GM21447 (cell line): ENCODE results near the gene RPL26.
"Not testable (repeated sequence)": the region's sequence is repeated elsewhere in the genome, so short reads cannot be mapped to it uniquely, and the experiment has no call there.

Experiments
- ATAC-seq: cut with Tn5 transposase; IDR thresholded peaks from one replicate; pipeline ENCODE4 v1.9.1; 2021; ENCODE audit not compliant: unreplicated experiment

The RPL26 gene

DNA sequence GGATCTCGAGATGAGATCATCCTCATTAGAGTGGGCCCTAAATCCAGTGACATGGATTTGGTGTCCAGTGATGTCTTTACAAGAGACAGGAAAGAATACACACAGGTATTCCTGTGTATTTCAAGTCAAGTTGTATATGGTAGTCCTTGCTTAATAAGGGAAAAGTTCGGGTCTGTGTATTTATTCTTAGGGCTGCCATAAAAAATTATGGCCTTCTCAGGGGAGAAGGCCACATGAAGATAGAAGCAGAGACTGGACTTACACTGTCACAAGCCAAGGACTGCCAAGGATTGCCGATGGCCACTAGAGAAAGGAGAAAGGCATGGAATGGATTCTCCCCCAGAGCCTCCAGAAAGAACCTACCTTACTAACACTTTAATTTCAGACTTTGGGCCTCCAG is 14.8 kb downstream of the RPL26 start:
- no peak for ATAC-seq

DNA sequence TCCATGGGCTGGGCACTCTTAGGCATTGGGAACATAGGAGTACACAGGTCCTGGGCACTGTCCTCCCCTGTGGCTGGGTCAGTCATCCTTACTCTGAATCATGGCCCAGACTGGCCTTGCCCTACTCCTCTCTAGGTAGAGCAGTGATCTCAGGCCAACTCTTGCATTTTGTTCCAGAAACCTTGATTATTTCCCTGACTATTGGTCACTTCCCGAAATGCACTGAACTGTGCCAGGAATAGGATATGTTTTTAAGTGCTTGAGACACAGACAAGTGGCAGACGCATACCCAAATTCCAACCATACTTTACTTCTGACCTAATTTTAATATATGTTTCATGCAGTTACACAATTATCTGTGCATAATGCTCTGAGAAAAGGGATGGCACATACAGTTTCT is 16.8 kb downstream of the RPL26 start:
- ATAC-seq: no peak

DNA sequence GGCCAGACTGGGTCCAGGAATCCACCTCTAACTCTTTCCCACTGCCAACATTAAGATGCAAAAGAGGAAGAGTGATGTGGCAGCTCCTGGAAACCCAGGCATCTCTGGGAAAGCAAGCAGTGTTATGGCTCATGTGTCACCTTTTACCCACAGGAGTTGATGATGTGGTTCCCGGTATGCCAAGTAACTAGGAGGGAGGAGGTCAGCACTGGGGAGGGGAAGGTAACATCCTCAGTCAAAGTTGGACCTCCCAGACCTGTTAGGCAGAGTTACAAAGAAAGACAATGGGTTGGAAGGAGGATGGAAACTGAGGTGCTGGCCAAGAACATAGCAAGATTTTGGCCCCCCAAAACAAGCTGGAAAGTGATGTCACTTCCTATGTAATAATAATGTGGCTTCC is 17.9 kb downstream of the RPL26 start:
- ATAC-seq: no peak

DNA sequence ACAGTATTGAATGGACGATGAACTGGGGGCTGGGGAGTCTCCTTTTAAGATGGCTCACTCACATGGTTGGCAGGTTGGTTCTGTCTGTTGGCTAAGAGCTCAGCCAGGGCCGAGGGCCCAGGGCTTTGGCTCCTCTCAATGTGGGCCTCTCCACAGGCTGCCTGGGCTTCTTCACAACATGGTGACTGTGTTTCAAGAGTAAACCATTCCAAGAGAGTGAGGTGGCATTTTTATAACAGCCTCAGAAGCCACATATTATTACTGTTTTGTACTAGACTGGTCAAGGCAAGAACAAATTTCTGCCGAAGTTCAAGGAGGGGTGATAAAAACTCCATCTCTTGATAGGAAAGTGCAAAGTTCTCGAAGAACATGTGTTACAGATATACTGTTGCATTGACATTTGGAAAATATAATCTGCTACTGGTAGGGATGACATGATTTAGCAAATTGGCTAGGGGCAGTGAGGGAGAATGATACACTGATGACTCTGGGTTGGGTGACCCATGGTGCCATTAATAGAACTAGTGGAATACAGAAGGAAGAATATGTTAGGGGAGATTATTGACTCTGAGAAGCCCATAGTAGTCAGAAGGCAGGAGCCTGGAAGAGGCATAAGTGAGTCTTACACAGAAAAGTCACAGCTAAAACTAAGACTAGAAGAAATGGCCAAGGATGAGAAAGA is 20.2 kb downstream of the RPL26 start:
- ATAC-seq: no peak

DNA sequence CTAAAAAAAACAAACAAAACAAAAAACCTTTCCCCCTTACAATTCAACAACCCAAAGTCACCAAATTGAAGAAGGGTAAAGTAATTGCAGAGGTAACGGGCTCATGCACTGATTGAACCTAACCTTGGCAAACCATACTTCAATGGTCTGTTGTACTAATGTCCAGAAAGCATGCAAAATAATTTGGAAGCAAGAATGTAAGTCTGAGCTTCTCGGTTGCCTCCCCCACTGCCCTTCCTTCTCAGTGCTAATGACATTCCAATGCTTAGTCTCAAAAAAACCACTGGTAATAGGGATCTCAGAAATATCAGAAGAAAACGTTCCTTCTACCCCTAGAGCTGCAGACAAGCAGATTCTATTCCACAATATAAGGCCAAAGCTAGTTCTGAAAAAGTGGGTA is 22.2 kb downstream of the RPL26 start:
- no peak for ATAC-seq

DNA sequence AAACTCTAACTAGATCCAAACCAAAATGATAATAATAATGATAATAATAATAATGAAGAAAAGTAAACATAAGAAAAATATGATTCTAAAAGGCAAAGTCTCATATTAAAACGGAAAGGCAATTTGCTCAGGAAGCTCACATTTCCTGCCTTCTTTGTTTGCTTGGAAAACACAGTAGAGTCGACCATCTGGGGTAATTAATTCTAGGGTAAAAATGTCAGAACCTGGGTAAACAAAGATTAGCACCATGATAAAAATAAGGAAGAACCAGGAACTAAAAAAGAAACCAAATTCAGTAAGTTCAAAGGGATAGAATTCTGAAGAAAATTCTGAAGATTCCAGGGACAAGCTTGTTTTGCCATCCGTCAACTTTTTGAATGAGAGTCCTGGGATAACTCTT is 22.7 kb downstream of the RPL26 start:
- ATAC-seq: no peak

GRCh38 chr17:8359769-8360168 is 23.2 kb downstream of the RPL26 start:
- ATAC-seq: no peak

- no peak for ATAC-seq
These were observed 25.1 kb downstream of the RPL26 start for GRCh38 chr17:8357910-8358309.

DNA sequence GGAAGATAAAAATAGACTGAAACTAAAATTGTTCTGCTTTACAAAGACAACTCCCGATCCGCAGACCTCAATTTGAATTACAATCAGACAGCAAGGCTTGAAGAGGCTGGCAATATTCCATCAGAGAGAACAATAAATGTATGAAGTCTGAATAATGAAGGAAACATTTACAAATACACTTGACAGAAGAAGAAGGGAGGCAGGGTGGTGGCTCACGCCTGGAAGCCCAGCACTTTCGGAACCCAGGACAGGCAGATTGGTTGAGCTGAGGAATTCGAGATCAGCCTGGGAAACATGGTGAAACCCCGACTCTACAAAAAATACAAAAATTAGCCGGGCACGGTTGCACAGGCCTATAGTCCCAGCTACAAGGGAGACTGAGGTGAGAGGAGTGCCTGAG is 28.8 kb downstream of the RPL26 start:
- ATAC-seq: no peak

DNA sequence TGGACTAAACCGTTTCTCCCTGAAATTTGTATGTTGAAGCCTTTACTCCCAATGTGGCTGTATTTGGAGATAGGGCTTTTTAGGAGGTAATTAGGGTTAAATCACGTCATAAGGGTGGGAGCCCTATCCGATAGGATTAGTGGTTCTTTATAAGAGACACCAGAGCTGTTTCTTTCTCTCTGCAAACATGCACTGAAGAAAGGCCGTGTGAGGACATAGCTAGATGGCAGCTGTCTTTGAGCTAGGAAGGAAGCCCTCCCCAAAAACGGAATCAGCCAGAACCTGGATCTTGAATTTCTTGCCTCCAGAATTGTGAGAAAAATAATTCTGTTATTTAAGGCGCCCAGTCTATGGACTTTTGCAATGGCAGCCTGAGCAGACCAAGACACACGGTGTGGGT is 29.3 kb downstream of the RPL26 start:
- ATAC-seq: no peak

DNA sequence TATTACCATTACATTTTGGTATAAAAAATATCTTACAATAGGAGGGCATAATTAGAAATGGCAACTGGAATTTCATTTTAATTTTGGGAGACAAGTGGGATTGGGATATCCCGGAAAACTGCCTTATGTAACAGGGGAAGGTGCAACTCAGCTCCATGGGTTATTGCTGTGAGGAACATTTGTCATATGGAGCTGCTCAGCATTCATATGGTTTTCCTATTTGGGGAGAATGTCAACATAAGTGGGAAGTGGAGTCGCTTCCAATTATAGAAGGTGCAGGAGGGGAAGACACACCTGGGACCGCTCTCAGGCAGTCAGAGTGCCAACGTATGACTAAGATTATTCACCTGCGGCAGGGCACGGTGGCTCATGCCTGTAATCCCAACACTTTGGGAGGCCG is 32.7 kb downstream of the RPL26 start:
- ATAC-seq: no peak

DNA sequence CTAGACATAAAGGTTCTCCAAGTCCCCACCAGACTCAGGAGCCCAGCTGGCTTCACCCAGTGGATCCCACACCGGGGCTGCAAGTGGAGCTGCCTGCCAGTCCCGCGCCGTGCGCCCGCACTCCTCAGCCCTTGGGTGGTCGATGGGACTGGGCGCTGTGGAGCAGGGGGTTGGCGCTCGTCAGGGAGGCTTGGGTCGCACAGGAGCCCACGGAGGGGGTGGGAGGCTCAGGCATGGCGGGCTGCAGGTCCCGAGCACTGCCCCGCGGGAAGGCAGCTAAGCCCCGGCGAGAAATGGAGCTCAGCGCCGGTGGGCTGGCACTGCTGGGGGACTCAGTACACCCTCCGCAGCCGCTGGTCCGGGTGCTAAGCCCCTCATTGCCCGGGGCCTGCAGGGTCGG is 36.0 kb downstream of the RPL26 start:
- ATAC-seq: not testable (repeated sequence)

GRCh38 chr17:8345951-8346665 is 36.9 kb downstream of the RPL26 start:
- no peak for ATAC-seq

DNA sequence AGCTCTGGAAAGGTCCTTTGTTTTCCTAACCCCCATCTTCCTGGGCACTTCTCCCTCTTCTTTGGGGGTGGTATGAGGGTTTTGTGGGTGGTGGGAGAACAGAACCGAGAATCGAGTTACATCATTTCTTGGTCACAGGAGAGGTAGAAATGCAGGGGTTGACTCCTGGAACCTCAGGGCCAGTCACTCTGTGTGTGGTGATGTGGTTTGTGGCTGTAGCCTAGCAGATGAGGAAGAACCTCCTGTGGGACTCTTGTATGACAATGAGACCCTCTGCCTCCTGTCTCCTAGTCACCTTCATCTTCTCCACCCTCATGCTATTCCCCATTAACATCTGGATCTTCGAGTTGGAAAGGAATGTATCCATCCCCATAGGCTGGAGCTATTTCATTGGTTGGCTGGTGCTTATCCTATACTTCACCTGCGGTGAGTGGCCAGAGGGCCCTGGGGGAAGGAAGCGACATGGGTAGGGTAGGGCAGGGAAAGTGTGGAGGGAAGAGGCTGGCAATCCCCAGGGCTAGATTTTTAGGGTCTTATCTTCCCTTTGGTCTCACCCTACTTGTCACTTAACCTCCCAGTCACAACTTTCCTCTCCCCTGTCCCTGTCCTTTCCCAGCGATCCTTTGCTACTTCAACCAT is 37.8 kb downstream of the RPL26 start:
- ATAC-seq: no peak

GRCh38 chr17:8341456-8341855 is 41.5 kb downstream of the RPL26 start:
- no peak for ATAC-seq

- no peak for ATAC-seq
These were observed 43.5 kb downstream of the RPL26 start, which contains the start of gene ODF4 for GRCh38 chr17:8339540-8339939. Gene ODF4 (plus strand): TSS chr17:8339840. CDS start chr17:8340052, 212 bp downstream.

GRCh38 chr17:8338753-8339140 is 44.2 kb downstream of the RPL26 start:
- ATAC-seq: no peak

- no peak for ATAC-seq
These were observed 44.9 kb downstream of the RPL26 start for GRCh38 chr17:8337802-8338752.

GRCh38 chr17:8333281-8333680 is 49.7 kb downstream of the RPL26 start:
- ATAC-seq: no peak

GRCh38 chr17:8332688-8333087 is 50.3 kb downstream of the RPL26 start:
- ATAC-seq: no peak

DNA sequence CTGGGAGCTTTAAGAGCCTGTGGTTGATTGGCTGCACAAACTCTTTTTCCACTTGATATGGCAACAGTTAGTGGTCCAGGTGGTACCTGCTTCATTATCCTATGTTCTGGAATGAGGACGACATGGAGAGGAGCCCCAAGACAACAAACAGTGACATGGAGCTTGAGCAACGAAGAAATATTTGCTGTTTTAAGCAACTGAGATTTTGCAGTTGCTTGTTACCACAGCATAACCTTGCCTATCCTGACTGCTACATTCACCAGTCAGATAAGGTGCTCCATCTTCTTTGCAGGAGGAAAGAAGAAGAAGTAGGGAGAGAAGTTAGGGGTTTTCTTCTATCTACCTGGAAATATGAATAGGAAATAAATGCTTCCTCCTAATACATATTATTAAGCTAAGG is 50.9 kb downstream of the RPL26 start:
- ATAC-seq: no peak
